Measurements from ENCODE around the gene ASB9. TPM values are rescaled to one million over a fixed set of nuclear protein-coding genes. Genes with fewer than 3 reads are reported as not detected.

ASB9 gene
- polyA plus RNA-seq, 1 experiment = 0.53 TPM

DNA sequence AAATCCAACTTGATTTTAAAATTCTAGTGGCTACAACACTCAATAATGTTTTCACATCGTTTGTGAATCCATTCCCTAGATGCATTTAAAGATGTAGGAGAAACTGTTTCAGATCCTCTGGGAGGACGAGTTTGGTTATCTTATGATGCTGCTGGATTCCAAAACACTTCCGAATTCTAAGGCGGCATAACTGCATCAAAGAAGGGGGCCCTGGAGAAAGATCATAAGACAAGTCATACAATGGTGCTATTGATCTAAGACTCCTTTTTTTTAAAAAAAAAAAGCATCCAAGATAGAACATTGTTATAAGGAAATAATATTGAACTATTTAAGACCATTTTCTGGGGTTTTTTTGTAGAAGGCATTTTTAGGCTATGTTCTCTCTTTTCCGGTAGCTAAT, 25.5 kb downstream of the ASB9 start:
- no peaks in the 10 kb centered on the region for H3K27me3 ChIP-seq (ENCODE audit: control insufficient read depth, insufficient read depth, low read length)
- no peak overlapping the region for H3K4me3 ChIP-seq (ENCODE audit: low read depth, low read length)
- ChIA-PET CTCF (interaction anchor here (0.6 to 0.8 kb wide), 2 partner anchors 34 to 1205 kb away, joined by 3 to 4 read pairs; no protein-coding TSS in a partner anchor), POLR2A (no interaction called here)
- DNase-seq (ENCODE audit: low read depth) = no peak
- H3K36me3 ChIP-seq (ENCODE audit: control insufficient read depth, insufficient read depth, low read length) = no peaks in the 10 kb centered on the region
- no peak for TF ChIP-seq CTCF (IDR thresholded peaks at IDR 0.05; ENCODE audit: insufficient read depth, low read depth, low read length)

DNA sequence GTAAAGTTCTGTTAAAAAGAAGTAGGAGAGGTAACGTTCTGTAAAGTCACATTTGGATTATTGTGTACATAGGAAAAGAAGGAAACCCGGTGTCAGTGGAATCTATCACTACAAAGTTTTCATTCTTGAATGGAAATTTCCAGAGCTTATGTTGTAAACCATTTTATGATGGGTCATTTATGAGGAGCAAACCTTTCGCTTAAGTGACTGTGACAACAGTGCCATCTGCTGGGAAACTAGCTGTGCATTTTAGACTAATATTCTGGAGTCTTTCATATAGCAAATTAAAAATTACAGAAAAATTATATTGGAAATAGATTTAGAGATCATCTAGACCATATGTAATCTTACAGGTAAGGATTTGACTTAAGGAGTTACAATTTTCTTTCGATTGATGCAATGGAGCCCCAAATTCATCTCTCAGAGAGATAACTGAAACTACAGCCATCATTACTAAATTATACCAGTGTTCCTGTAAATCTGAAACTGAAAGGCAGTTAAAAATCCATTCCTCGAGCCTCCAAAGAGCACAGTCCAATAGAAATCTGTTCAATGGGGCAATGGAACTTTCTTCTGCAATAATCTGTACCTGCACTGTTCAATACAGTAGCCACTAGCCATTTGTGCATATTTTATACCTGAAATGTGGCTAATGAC, 26.9 kb downstream of the ASB9 start:
- TF ChIP-seq CTCF (IDR thresholded peaks at IDR 0.05; ENCODE audit: insufficient read depth, low read depth, low read length) = peak; percentile 50
- Histone ChIP-seq H3K27me3 (ENCODE audit: control insufficient read depth, insufficient read depth, low read length) (no peaks in the 10 kb centered on the region), H3K36me3 (ENCODE audit: control insufficient read depth, insufficient read depth, low read length) (no peaks in the 10 kb centered on the region), H3K4me3 (ENCODE audit: low read depth, low read length) (no peak overlapping the region)
- no peak for DNase-seq (ENCODE audit: low read depth)
- POLR2A ChIA-PET = no interaction called here
- CTCF ChIA-PET = interaction anchor here (0.6 to 1.9 kb wide), 7 partner anchors 10 to 1148 kb away, joined by 3 to 4 read pairs (median 3); no protein-coding TSS in a partner anchor

GRCh38 chrX:15241301-15241700, 28.6 kb downstream of the ASB9 start:
- CTCF ChIA-PET = interaction anchor here (0.6 kb wide), 1 partner anchor 94 kb away, joined by 3 read pairs; no protein-coding TSS in a partner anchor
- no peak for TF ChIP-seq CTCF (IDR thresholded peaks at IDR 0.05; ENCODE audit: insufficient read depth, low read depth, low read length)
- no peaks in the 10 kb centered on the region for H3K36me3 ChIP-seq (ENCODE audit: control insufficient read depth, insufficient read depth, low read length)
- POLR2A ChIA-PET = no interaction called here
- H3K4me3 ChIP-seq (ENCODE audit: low read depth, low read length) = no peak overlapping the region
- H3K27me3 ChIP-seq (ENCODE audit: control insufficient read depth, insufficient read depth, low read length) = no peaks in the 10 kb centered on the region
- DNase-seq (ENCODE audit: low read depth) = no peak

DNA sequence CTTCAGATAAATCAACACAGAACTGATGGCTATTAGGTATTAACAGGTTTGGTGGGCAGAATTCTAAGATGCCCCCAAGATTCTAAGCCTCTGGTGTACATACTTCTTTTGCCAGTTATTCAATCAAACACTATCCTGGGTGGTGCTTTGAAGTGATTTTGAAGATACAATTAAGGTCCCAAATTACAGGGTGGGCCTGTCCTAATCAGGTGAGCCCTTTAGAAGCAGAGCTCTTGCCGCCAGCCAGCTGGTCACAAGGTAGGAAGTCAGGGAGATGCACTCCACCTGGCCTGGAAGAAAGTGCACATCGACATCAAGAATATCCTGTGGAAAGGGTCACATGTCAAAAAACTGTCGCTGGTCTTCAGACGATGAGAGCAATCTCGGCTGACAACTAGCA, 29.5 kb downstream of the ASB9 start:
- no peak overlapping the region for H3K4me3 ChIP-seq (ENCODE audit: low read depth, low read length)
- H3K27me3 ChIP-seq (ENCODE audit: control insufficient read depth, insufficient read depth, low read length) = no peaks in the 10 kb centered on the region
- POLR2A ChIA-PET = no interaction called here
- H3K36me3 ChIP-seq (ENCODE audit: control insufficient read depth, insufficient read depth, low read length) = no peaks in the 10 kb centered on the region
- no peak for DNase-seq (ENCODE audit: low read depth)
- no peak for TF ChIP-seq CTCF (IDR thresholded peaks at IDR 0.05; ENCODE audit: insufficient read depth, low read depth, low read length)
- CTCF ChIA-PET = no interaction called here

- DNase-seq (ENCODE audit: low read depth) = no peak
- CTCF ChIA-PET = interaction anchor here (0.6 kb wide), 1 partner anchor 25 kb away, joined by 3 read pairs; no protein-coding TSS in a partner anchor
- POLR2A ChIA-PET = no interaction called here
- no peak for TF ChIP-seq CTCF (IDR thresholded peaks at IDR 0.05; ENCODE audit: insufficient read depth, low read depth, low read length)
- Histone ChIP-seq H3K4me3 (ENCODE audit: low read depth, low read length) (no peak overlapping the region), H3K27me3 (ENCODE audit: control insufficient read depth, insufficient read depth, low read length) (no peaks in the 10 kb centered on the region), H3K36me3 (ENCODE audit: control insufficient read depth, insufficient read depth, low read length) (no peaks in the 10 kb centered on the region)
These were observed 33.7 kb downstream of the ASB9 start for GRCh38 chrX:15236146-15236545.

Measured in BJ (cell line).